ENCODE results near the gene USH2A. TPM values are rescaled to one million over a fixed set of nuclear protein-coding genes. Genes with fewer than 3 reads are reported as not detected.

USH2A gene
- not detected for total RNA-seq

- Mint-ChIP-seq H3K4me3 (no peak within 1 kb of the TSS), H3K9me3 (peaks cover 7% of the 10 kb centered on the region), H3K27me3 (ENCODE audit: low read depth) (no peaks in the 10 kb centered on the region), H3K36me3 (ENCODE audit: insufficient read depth) (no peaks in the 10 kb centered on the region), H3K4me1 (ENCODE audit: low read depth) (no peaks in the 10 kb centered on the region)
- DNase-seq (no peak), ATAC-seq (no peak)
These were observed at the start of gene USH2A for GRCh38 chr1:216422821-216423520. Gene USH2A (minus strand): TSS chr1:216423448. CDS start chr1:216422336, 1,112 bp downstream.

- ATAC-seq, result no peak
These were observed 43.0 kb upstream of the USH2A start for GRCh38 chr1:216466162-216466801.

GRCh38 chr1:216464489-216464888, 41.2 kb upstream of the USH2A start:
- no peaks in the 10 kb centered on the region for H3K36me3 Mint-ChIP-seq (ENCODE audit: insufficient read depth)
- ATAC-seq (no peak), DNase-seq (no peak)
- H3K27me3 Mint-ChIP-seq (ENCODE audit: low read depth), result no peaks in the 10 kb centered on the region
- peaks cover 20% of the 10 kb centered on the region for H3K9me3 Mint-ChIP-seq
- no peak overlapping the region for H3K4me3 Mint-ChIP-seq
- no peaks in the 10 kb centered on the region for H3K4me1 Mint-ChIP-seq (ENCODE audit: low read depth)

More at GRCh38 chr1:216466162-216466801, 43.0 kb upstream of the USH2A start:
- Mint-ChIP-seq H3K4me1 (ENCODE audit: low read depth) (no peaks in the 10 kb centered on the region), H3K27me3 (ENCODE audit: low read depth) (no peaks in the 10 kb centered on the region), H3K36me3 (ENCODE audit: insufficient read depth) (no peaks in the 10 kb centered on the region), H3K9me3 (peaks cover 18% of the 10 kb centered on the region), H3K4me3 (no peak overlapping the region)
- DNase-seq, result no peak

- Mint-ChIP-seq H3K4me3 (no peak overlapping the region), H3K4me1 (ENCODE audit: low read depth) (no peaks in the 10 kb centered on the region), H3K36me3 (ENCODE audit: insufficient read depth) (no peaks in the 10 kb centered on the region), H3K9me3 (peaks cover 13% of the 10 kb centered on the region), H3K27me3 (ENCODE audit: low read depth) (no peaks in the 10 kb centered on the region)
- ATAC-seq, result no peak
- DNase-seq, result no peak
These were observed 39.0 kb upstream of the USH2A start for GRCh38 chr1:216462066-216462775.

- Mint-ChIP-seq H3K27me3 (ENCODE audit: low read depth) (no peaks in the 10 kb centered on the region), H3K9me3 (peaks cover 13% of the 10 kb centered on the region), H3K4me1 (ENCODE audit: low read depth) (no peaks in the 10 kb centered on the region), H3K36me3 (ENCODE audit: insufficient read depth) (no peaks in the 10 kb centered on the region), H3K4me3 (no peak overlapping the region)
- DNase-seq, result no peak
- no peak for ATAC-seq
These were observed 38.2 kb upstream of the USH2A start for GRCh38 chr1:216461466-216461865.

- no peak overlapping the region for H3K4me3 Mint-ChIP-seq
- no peaks in the 10 kb centered on the region for H3K27me3 Mint-ChIP-seq (ENCODE audit: low read depth)
- ATAC-seq (no peak), DNase-seq (no peak)
- H3K9me3 Mint-ChIP-seq, result peaks cover 11% of the 10 kb centered on the region
- H3K4me1 Mint-ChIP-seq (ENCODE audit: low read depth), result no peaks in the 10 kb centered on the region
- H3K36me3 Mint-ChIP-seq (ENCODE audit: insufficient read depth), result no peaks in the 10 kb centered on the region
These were observed 36.5 kb upstream of the USH2A start for GRCh38 chr1:216459651-216460207.

- no peaks in the 10 kb centered on the region for H3K36me3 Mint-ChIP-seq (ENCODE audit: insufficient read depth)
- no peaks in the 10 kb centered on the region for H3K27me3 Mint-ChIP-seq (ENCODE audit: low read depth)
- peaks cover 17% of the 10 kb centered on the region for H3K9me3 Mint-ChIP-seq
- no peaks in the 10 kb centered on the region for H3K4me1 Mint-ChIP-seq (ENCODE audit: low read depth)
- no peak for DNase-seq
- no peak overlapping the region for H3K4me3 Mint-ChIP-seq
- no peak for ATAC-seq
These were observed 35.6 kb upstream of the USH2A start for GRCh38 chr1:216458812-216459211.

GRCh38 chr1:216457356-216457755, 34.1 kb upstream of the USH2A start:
- Mint-ChIP-seq H3K4me1 (ENCODE audit: low read depth) (no peaks in the 10 kb centered on the region), H3K9me3 (peaks cover 23% of the 10 kb centered on the region), H3K4me3 (no peak overlapping the region), H3K27me3 (ENCODE audit: low read depth) (no peaks in the 10 kb centered on the region), H3K36me3 (ENCODE audit: insufficient read depth) (no peaks in the 10 kb centered on the region)
- ATAC-seq (no peak), DNase-seq (no peak)

- Mint-ChIP-seq H3K27me3 (ENCODE audit: low read depth) (no peaks in the 10 kb centered on the region), H3K9me3 (peaks cover 23% of the 10 kb centered on the region), H3K4me3 (no peak overlapping the region), H3K4me1 (ENCODE audit: low read depth) (no peaks in the 10 kb centered on the region), H3K36me3 (ENCODE audit: insufficient read depth) (no peaks in the 10 kb centered on the region)
- ATAC-seq (no peak), DNase-seq (no peak)
These were observed 33.4 kb upstream of the USH2A start for GRCh38 chr1:216456682-216457081.

- DNase-seq (no peak), ATAC-seq (no peak)
- H3K4me1 Mint-ChIP-seq (ENCODE audit: low read depth), result no peaks in the 10 kb centered on the region
- H3K9me3 Mint-ChIP-seq, result peaks cover 17% of the 10 kb centered on the region
- H3K27me3 Mint-ChIP-seq (ENCODE audit: low read depth), result no peaks in the 10 kb centered on the region
- no peak overlapping the region for H3K4me3 Mint-ChIP-seq
- no peaks in the 10 kb centered on the region for H3K36me3 Mint-ChIP-seq (ENCODE audit: insufficient read depth)
These were observed 30.5 kb upstream of the USH2A start for GRCh38 chr1:216453777-216454176.

GRCh38 chr1:216450227-216450626, 27.0 kb upstream of the USH2A start:
- Mint-ChIP-seq H3K36me3 (ENCODE audit: insufficient read depth) (no peaks in the 10 kb centered on the region), H3K4me3 (no peak overlapping the region), H3K27me3 (ENCODE audit: low read depth) (no peaks in the 10 kb centered on the region), H3K4me1 (ENCODE audit: low read depth) (no peaks in the 10 kb centered on the region), H3K9me3 (peaks cover 23% of the 10 kb centered on the region)
- ATAC-seq, result no peak
- no peak for DNase-seq

- peaks cover 14% of the 10 kb centered on the region for H3K9me3 Mint-ChIP-seq
- no peaks in the 10 kb centered on the region for H3K36me3 Mint-ChIP-seq (ENCODE audit: insufficient read depth)
- H3K4me3 Mint-ChIP-seq, result no peak overlapping the region
- no peaks in the 10 kb centered on the region for H3K4me1 Mint-ChIP-seq (ENCODE audit: low read depth)
- ATAC-seq, result no peak
- DNase-seq, result no peak
- no peaks in the 10 kb centered on the region for H3K27me3 Mint-ChIP-seq (ENCODE audit: low read depth)
These were observed 24.8 kb upstream of the USH2A start for GRCh38 chr1:216448011-216448510.

GRCh38 chr1:216437603-216438002, 14.4 kb upstream of the USH2A start:
- Mint-ChIP-seq H3K27me3 (ENCODE audit: low read depth) (no peaks in the 10 kb centered on the region), H3K9me3 (no peaks in the 10 kb centered on the region)

GRCh38 chr1:216434232-216434631, 11.0 kb upstream of the USH2A start:
- Mint-ChIP-seq H3K27me3 (ENCODE audit: low read depth) (no peaks in the 10 kb centered on the region), H3K36me3 (ENCODE audit: insufficient read depth) (no peaks in the 10 kb centered on the region), H3K4me1 (ENCODE audit: low read depth) (no peaks in the 10 kb centered on the region), H3K9me3 (peaks cover 5% of the 10 kb centered on the region), H3K4me3 (no peak overlapping the region)
- DNase-seq, result no peak
- ATAC-seq, result no peak

More at GRCh38 chr1:216437603-216438002, 14.4 kb upstream of the USH2A start:
- DNase-seq (no peak), ATAC-seq (no peak)
- Mint-ChIP-seq H3K4me3 (no peak overlapping the region), H3K36me3 (ENCODE audit: insufficient read depth) (no peaks in the 10 kb centered on the region), H3K4me1 (ENCODE audit: low read depth) (no peaks in the 10 kb centered on the region)
